Right ventricle myocardium inferior (tissue), 1 donor: ENCODE measurements around the gene PIGX. TPM values are rescaled to one million over a fixed set of nuclear protein-coding genes. Genes with fewer than 3 reads are reported as not detected.
"Not testable (repeated sequence)": the region's sequence is repeated elsewhere in the genome, so short reads cannot be mapped to it uniquely, and the experiment has no call there.

Experiments
- ATAC-seq: fragments of 200-7000 bp; cut with Tn5 transposase; one replicate; pipeline ENCODE4 v1.9.1; 2020; ENCODE audit warnings: mild to moderate bottlenecking, moderate library complexity
- DNase-seq: peaks from one replicate; pipeline ENCODE4 v3.0.0; 2021; ENCODE audit errors: missing footprints
- intact Hi-C: fragments of 100-400 bp; cut with DNase I; formaldehyde crosslinking; loops from one replicate; pipeline ENCODE4 v1.11.0; 2022
- total RNA-seq: library from RNA; stranded (reverse); fragmentation: NEBNext Ultra II Directional; extraction: Animal tissue kit (Norgen Biotek cat#: 25700); gene quantifications from one replicate; pipeline ENCODE4 v1.2.1, GENCODE V29; 2021
- donor health status: DM: no; HTN: yes; CAD: no; lungs with severe emphysema.

The PIGX gene
- total RNA-seq, 1 donor from 2014 or later: 15.0 TPM

DNA sequence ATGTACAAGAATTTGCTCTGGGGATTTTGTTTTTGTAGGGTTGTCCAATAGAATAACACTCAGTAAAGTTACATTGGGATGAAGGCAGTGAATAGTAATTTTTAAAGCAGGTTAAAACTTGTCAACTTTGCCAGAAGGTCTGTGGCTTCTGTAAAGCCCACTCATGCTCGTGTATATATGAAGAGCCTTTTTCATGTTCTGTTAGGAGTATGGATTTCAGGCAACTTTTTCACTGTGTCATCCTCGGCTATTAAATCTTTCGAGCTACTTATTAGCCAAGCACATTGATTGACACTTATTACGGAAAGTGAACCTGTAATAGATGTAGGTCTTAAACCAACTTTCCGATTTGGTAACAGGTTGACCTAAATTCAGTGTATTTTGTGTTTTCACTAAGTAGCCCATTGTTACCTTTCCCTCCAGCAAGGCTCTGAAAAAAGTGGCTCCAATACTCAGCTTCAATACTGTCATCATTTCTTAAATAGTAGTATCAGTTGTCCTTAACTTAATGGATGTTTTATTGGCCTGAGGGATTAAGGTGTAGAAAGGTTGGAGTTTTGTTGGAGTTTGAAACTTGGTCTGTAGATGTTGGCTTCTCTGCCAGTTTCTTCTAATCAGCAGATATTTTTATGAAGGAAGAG, 29.2 kb downstream of the PIGX start:
- intact Hi-C loops: no loop called here
- no peak for ATAC-seq
- no peak for DNase-seq

- DNase-seq, intact Hi-C loops, ATAC-seq: not testable (repeated sequence)
Observed at GRCh38 chr3:196743569-196743968, 31.4 kb downstream of the PIGX start.

DNA sequence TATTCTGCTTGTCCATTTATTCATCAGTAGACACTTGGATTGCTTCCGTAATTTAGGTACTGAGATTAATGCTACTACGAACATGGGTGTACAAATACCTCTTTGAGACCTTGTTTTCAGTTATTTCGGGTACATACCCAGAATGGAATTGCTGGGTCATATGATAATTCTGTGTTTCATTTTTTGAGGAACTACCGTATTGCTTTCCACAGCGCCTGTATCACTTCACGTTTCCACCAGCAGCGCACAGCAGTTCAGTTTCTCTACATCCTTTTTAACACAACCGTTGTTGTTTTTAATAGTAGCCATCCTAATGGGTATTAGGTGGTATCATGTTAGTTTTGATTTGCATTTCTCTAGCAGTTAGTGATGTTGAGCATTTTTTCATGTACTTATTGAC, 36.9 kb downstream of the PIGX start:
- intact Hi-C loops: no loop called here
- DNase-seq (no peak), ATAC-seq (no peak)

DNA sequence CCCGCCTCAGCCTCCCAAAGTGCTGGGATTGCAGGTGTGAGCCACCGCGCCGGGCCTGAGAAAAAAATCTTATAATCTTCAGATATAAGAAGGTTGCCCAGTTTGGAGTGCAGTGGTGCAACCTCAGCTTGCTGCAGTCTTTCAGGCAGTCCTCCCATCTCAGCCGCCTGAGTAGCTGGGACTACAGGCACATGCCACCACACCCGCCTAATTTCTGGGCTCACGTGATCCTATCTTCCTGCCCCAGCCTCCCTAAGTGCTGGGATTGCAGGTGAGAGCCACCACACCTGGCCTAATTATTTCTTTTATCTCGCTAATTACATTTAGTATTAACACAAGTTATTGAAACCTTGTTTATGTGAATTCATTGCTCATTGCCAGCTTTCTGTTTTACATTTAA, 41.0 kb downstream of the PIGX start:
- DNase-seq (no peak), ATAC-seq (no peak)
- intact Hi-C loops: no loop called here

- DNase-seq (no peak), ATAC-seq (no peak)
- intact Hi-C loops: no loop called here
Observed at GRCh38 chr3:196754091-196754981, 42.2 kb downstream of the PIGX start.

DNA sequence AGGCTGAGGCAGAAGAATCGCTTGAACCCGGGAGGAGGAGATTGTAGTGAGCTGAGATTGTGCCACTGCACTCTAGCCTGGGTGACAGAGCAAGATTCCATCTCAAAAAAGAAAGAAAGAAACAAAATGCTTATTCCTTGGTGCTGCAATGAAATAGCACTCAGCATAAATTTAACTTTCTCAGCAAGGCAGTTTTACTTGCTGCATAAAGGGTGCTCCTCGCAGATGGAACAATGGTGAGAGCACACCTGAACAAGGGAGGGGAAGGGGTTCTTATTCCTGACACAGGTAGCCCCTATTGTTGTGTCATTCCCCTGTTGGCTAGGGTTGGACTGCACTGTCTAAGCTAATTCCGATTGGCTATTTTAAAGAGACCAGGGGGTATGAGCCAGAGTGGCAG, 44.6 kb downstream of the PIGX start:
- ATAC-seq: no peak
- no peak for DNase-seq
- intact Hi-C loops: no loop called here

GRCh38 chr3:196757876-196758739, 45.9 kb downstream of the PIGX start:
- DNase-seq (no peak), ATAC-seq (no peak)
- intact Hi-C loops: no loop called here

DNA sequence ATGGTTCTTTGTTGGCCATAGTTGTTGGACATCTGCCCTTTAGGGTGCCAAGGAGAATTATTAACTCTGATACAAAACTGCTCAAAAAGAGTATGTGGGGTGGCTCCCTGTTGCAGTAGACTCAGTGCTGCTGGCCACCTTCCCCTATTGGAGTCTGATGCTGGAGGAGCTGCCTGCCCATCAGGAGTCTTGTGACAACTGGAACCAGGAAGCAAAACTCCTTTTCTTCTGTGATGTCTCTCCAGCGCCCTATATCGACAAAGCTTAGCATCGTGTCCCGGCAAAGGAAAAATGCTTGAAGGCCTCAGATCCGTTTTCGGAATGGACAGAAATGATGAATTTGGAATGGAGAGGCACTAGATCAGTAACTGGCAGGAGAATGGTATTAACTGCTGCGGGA, 51.0 kb downstream of the PIGX start:
- DNase-seq (no peak), ATAC-seq (no peak)
- intact Hi-C loops: no loop called here

- intact Hi-C loops: no loop called here
- ATAC-seq (no peak), DNase-seq (no peak)
Observed at GRCh38 chr3:196765454-196765853, 53.3 kb downstream of the PIGX start.

GRCh38 chr3:196771067-196771466, 58.9 kb downstream of the PIGX start:
- intact Hi-C loops: no loop called here
- no peak for ATAC-seq

GRCh38 chr3:196772102-196772501, 59.9 kb downstream of the PIGX start:
- no peak for ATAC-seq
- DNase-seq: no peak
- intact Hi-C loops: no loop called here

More at GRCh38 chr3:196771067-196771466, 58.9 kb downstream of the PIGX start:
- DNase-seq: no peak

- intact Hi-C loops: no loop called here
- no peak for ATAC-seq
- DNase-seq: no peak
Observed at GRCh38 chr3:196772897-196773296, 60.7 kb downstream of the PIGX start.

DNA sequence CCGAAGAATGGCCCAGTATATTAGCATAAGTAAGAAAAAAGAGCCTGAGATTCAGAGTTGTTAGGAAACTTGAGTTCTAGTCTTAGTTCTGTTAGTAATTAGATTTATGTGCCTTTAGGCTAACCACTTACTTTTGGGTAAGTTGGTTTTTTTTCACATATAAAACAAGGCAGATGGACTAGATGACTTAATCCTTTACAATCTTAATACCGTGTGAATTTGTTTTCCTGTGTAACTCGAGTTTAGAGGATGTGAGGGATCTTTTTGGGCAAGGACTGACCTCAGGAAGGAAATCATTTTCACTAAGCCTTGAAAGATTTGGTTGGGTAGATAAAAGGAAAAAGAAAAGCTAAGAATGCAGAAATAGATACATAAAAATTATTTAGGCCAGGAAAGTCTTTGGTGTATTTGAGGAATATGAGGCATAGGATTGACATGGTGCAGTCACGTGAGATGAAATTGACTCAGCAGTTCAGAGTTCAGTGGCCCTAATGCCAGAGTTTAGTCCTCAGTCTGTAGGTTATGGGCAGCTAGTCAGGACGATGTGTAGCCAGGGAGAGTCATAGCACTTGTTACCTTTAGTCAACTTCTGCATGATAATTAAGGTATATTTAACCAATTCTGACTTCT, 62.1 kb downstream of the PIGX start:
- intact Hi-C loops: no loop called here
- ATAC-seq: no peak
- no peak for DNase-seq

GRCh38 chr3:196774848-196775422, 62.8 kb downstream of the PIGX start:
- intact Hi-C loops: no loop called here
- ATAC-seq: no peak
- DNase-seq: no peak

GRCh38 chr3:196775938-196776337, 63.8 kb downstream of the PIGX start:
- ATAC-seq: no peak
- intact Hi-C loops: no loop called here
- no peak for DNase-seq

- intact Hi-C loops: no loop called here
- DNase-seq: no peak
Observed at GRCh38 chr3:196777836-196778235, 65.7 kb downstream of the PIGX start.

GRCh38 chr3:196778755-196779154, 66.6 kb downstream of the PIGX start:
- intact Hi-C loops: no loop called here
- DNase-seq (no peak), ATAC-seq (no peak)

More at GRCh38 chr3:196777836-196778235, 65.7 kb downstream of the PIGX start:
- ATAC-seq: no peak

DNA sequence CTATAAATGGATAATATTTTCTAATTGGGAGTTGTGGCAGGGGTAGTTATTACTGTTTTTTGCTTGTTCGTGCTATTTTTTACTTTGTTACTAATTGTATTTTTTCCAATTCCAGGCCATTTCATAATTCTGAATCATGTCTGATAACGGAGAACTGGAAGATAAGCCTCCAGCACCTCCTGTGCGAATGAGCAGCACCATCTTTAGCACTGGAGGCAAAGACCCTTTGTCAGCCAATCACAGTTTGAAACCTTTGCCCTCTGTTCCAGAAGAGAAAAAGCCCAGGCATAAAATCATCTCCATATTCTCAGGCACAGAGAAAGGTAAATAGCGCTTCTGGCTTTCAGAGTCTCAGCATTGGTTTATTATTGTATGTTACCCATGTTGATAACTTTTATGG, 70.3 kb downstream of the PIGX start:
- ATAC-seq (no peak), DNase-seq (no peak)
- intact Hi-C loops: no loop called here
